NCI-H146 (cell line): ENCODE measurements around the gene CRTC3.
"Not testable (repeated sequence)": the region's sequence is repeated elsewhere in the genome, so short reads cannot be mapped to it uniquely, and the experiment has no call there.

Experiments used
- DNase-seq: peaks from one replicate; lab custom pipeline; 2025; lab: John Stamatoyannopoulos, UW

Gene CRTC3

GRCh38 chr15:90529371-90530249 is at the start of gene CRTC3:
CRTC3 (plus strand) TSS chr15:90529923; CDS start chr15:90530072, 149 bp downstream.
- peak; percentile 38 for DNase-seq

GRCh38 chr15:90481023-90481422 is 48.7 kb upstream of the CRTC3 start:
- no peak for DNase-seq

GRCh38 chr15:90482124-90483011 is 47.4 kb upstream of the CRTC3 start:
- peak; percentile 3 for DNase-seq

- no peak for DNase-seq
These were observed 46.8 kb upstream of the CRTC3 start for GRCh38 chr15:90483012-90483307.

GRCh38 chr15:90483637-90484036 is 46.1 kb upstream of the CRTC3 start:
- DNase-seq: no peak

GRCh38 chr15:90487186-90487585 is 42.5 kb upstream of the CRTC3 start:
- DNase-seq: no peak

GRCh38 chr15:90489514-90489913 is 40.2 kb upstream of the CRTC3 start:
- DNase-seq: no peak

- DNase-seq: no peak
These were observed 39.8 kb upstream of the CRTC3 start for GRCh38 chr15:90489944-90490343.

GRCh38 chr15:90493647-90494046 is 36.1 kb upstream of the CRTC3 start:
- DNase-seq: no peak

- DNase-seq: no peak
These were observed 34.7 kb upstream of the CRTC3 start for GRCh38 chr15:90495067-90495466.

GRCh38 chr15:90496791-90497190 is 32.9 kb upstream of the CRTC3 start:
- no peak for DNase-seq

GRCh38 chr15:90497376-90497775 is 32.3 kb upstream of the CRTC3 start:
- DNase-seq: no peak

GRCh38 chr15:90497912-90498311 is 31.8 kb upstream of the CRTC3 start:
- DNase-seq: no peak

GRCh38 chr15:90500171-90500570 is 29.6 kb upstream of the CRTC3 start:
- DNase-seq: no peak

GRCh38 chr15:90501898-90502297 is 27.8 kb upstream of the CRTC3 start:
- DNase-seq: no peak

- not testable (repeated sequence) for DNase-seq
These were observed 18.9 kb upstream of the CRTC3 start for GRCh38 chr15:90510781-90511180.

- not testable (repeated sequence) for DNase-seq
These were observed 18.5 kb upstream of the CRTC3 start for GRCh38 chr15:90511211-90511618.

GRCh38 chr15:90512276-90512675 is 17.4 kb upstream of the CRTC3 start:
- DNase-seq: no peak

- DNase-seq: no peak
These were observed 16.7 kb upstream of the CRTC3 start for GRCh38 chr15:90512981-90513380.

GRCh38 chr15:90513448-90513847 is 16.3 kb upstream of the CRTC3 start:
- DNase-seq: no peak

GRCh38 chr15:90513893-90514292 is 15.8 kb upstream of the CRTC3 start:
- DNase-seq: not testable (repeated sequence)

- DNase-seq: no peak
These were observed 10.0 kb upstream of the CRTC3 start for GRCh38 chr15:90519688-90520087.

GRCh38 chr15:90520365-90520764 is 9.4 kb upstream of the CRTC3 start:
- DNase-seq: no peak
